ENCODE results near the gene OR52W1.

The OR52W1 gene

GRCh38 chr11:6199174-6199810 is at the start of gene OR52W1:
Gene OR52W1 (plus strand): TSS chr11:6199224. CDS start chr11:6199224, 0 bp downstream.
- intact Hi-C loops (cut with DNase I) = no loop called here
- no peak for DNase-seq

DNA sequence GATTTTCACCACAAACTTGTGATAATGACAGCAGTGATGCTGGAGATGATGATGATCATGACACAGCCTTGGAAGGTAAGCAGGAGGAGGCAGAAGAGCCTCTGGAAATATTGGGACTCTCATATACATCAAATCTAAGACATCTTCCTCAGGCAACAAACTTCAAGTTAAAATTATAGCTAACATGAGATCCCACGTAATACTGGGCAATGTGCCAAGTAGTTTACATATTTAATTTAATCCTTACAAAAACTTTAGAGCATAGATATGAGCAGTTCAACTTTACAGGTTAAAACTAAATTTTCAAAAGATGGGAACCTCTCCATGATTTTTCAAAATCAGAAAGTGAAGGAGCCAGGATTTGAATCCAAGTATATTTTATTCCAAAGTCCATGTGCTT is 47.9 kb upstream of the OR52W1 start:
- intact Hi-C loops (cut with DNase I) = no loop called here
- DNase-seq = no peak

DNA sequence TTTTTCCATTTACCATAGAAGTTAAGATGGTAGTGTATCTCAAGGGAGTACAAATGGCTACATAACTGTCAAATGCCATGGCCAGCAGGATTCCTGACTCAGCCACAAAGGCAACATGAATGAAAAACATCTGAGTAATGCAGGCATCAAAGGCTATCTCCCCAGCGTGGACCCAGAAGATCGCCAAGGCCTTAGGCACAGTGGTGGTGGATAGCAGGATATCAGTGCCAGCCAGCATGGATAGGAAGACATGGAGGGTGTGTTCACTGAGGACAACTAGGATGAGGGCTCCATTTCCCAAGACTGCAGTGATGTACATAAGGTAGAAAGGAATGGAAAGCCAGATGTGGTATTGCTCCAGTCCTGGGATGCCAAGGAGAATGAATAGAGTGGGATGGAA is 46.9 kb upstream of the OR52W1 start:
- intact Hi-C loops (cut with DNase I) = no loop called here
- no peak for DNase-seq

- intact Hi-C loops (cut with DNase I) = no loop called here
- no peak for DNase-seq
Observed at GRCh38 chr11:6156628-6157359, 42.2 kb upstream of the OR52W1 start.

GRCh38 chr11:6170226-6170625 is 28.8 kb upstream of the OR52W1 start, which contains the start of gene OR52B2:
Gene OR52B2 (minus strand): TSS chr11:6170326. CDS start chr11:6170326, 0 bp downstream.
- no peak for DNase-seq
- intact Hi-C loops (cut with DNase I) = no loop called here

DNA sequence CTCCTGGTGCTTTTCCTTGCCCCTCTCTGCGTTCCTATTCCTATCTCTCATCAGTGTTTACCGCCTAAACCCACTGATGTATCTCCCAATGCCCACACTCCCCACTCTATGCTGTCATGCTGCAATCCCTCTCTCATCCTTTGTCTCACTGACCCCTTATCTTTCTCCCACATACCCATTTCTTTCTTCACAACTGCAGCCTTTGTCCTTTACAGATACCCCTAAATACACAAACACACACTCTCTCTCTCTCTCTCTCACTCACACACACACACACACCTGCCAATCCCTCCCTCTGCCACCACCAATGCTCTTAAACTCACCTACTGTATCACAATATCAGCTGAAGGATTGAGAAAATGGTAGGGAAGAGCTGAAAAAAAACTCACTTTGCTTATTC is 23.6 kb upstream of the OR52W1 start:
- intact Hi-C loops (cut with DNase I) = no loop called here
- DNase-seq = no peak

DNA sequence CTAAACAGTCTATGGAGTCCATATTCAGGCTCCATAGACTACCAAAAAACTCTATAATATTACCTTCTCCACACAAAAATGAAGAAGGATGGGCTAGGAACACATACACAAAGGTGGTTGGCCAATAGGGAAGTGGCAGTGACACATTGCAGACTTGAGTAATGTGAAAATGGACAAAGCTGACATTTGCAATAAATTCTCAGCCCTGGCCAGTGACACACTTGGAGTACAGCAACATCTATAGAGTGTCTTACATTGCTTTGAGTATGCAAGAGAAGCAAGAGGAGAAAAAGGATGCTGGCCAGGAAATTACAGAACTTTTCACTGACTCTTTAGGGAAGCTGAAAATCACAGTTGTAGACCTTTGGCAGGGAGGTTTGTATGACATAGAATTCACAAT is 7.3 kb upstream of the OR52W1 start:
- intact Hi-C loops (cut with DNase I) = no loop called here
- DNase-seq = no peak

DNA sequence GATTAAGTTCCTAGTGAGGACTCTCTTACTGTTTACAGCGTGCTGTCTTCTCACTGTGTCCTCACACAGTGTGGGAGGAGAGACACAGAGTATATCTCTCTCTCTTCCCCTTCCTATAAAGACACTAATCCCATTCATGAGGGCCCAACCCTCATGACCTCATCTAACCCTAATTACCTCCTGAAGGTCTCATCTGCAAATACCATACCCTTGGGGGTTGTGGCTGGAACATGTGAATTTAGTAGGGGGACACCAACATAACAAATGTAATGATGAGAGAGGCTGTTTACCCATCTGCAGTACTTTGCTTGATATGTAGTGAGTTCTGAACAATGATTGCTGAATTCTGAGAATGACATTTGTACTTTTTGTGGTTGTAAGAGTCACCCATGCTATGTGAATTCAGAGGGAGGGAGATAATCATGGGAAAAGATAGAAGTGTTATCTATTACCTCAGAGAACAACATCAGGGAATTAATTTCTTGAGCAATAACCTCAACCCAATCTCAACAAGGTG is 4.9 kb upstream of the OR52W1 start:
- intact Hi-C loops (cut with DNase I) = no loop called here
- no peak for DNase-seq

DNA sequence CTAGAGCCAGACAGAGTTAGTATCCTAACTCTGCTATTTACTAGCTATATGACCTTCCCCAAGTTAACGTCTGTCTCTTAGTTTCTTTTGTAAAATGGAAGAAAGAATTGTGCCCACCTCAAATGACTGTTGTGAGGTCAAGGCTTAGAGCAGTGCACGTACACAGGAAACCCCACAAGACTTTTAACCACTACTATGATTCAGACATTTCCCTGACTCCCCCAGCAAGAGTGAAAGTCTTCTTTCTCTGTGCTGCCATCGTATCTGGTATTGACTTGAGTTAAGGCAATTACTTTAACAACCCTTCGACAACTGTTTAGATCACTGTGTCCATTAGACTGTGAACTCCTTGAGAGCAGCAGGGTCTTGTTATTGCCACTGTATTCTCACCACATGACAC is 2.6 kb upstream of the OR52W1 start:
- DNase-seq = no peak
- intact Hi-C loops (cut with DNase I) = no loop called here

DNA sequence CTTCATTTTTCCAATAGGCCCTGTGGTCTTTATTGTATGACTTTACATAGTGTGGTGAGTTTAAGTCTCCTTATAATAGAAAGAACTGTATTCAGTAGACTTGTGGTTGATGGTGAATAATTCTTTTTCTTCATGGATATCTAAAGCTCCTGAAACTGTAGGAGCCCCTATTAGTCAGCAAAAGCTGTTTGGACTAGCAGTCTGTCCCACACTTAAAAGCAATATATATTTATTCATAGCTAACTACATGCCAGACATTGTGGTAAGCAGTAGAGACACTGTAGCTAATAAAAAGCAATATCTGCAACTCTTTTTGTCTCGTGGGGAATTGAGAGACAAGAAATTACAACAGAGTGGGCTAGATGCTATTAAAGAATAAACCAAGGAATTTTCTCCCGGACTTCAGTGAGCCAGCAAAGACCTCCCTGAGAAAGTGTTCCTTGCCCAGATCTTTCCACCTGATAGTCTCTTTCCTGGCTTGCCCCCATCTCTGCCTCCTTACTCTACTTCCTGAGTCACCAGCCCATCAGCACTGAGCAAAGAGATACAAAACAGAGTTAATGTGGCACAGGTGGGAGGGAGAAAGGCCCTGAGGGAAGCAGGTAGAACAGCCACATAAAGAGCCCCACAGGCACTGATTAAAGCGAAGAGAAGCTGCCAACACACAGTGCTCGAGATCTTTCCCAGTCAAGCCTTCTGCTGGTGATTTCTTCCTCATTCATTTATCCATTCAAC is 1.4 kb upstream of the OR52W1 start:
- intact Hi-C loops (cut with DNase I) = no loop called here
- peak in 3 of 42 donors; percentile 16 to 54 (median 29) for DNase-seq

GRCh38 chr11:6200975-6201374 is 2.0 kb downstream of the OR52W1 start:
- DNase-seq = peak in 9 of 42 donors; percentile 17 to 60 (median 40)
- intact Hi-C loops (cut with DNase I) = no loop called here

- DNase-seq = no peak
- intact Hi-C loops (cut with DNase I) = no loop called here
Observed at GRCh38 chr11:6201481-6201880, 2.5 kb downstream of the OR52W1 start.

- DNase-seq = no peak
- intact Hi-C loops (cut with DNase I) = no loop called here
Observed at GRCh38 chr11:6202041-6202440, 3.0 kb downstream of the OR52W1 start.

- no peak for DNase-seq
- intact Hi-C loops (cut with DNase I) = no loop called here
Observed at GRCh38 chr11:6203327-6203726, 4.3 kb downstream of the OR52W1 start.

GRCh38 chr11:6204706-6205105 is 5.7 kb downstream of the OR52W1 start:
- no peak for DNase-seq
- intact Hi-C loops (cut with DNase I) = no loop called here

DNA sequence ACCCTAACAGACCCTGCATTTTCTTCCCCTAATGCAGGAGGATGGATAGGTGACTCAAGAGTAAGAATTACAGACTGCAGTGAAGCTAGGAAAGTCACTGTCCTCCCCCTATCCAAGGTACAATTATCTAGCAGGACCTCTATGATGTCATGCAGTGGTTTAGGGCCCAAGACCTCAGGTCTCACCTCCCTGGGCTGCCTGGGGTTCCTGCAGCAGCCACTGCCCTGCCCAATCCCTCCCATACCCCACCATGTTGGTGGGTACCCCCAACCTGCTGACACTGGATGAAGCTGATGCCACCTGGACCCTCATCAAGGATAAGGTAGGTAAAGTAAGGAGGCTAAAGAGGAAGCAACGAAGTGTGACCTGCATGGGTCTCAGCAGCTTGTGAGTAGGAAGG is 6.3 kb downstream of the OR52W1 start, which contains the start of gene C11orf42:
Gene C11orf42, plus strand, starts transcription at position 192 of the 400 bp plus-strand sequence. Its CDS starts 59 bp downstream, at position 251.
- no peak for DNase-seq
- intact Hi-C loops (cut with DNase I) = no loop called here

- no peak for DNase-seq
- intact Hi-C loops (cut with DNase I) = no loop called here
Observed at GRCh38 chr11:6206456-6207180, 7.6 kb downstream of the OR52W1 start.

DNA sequence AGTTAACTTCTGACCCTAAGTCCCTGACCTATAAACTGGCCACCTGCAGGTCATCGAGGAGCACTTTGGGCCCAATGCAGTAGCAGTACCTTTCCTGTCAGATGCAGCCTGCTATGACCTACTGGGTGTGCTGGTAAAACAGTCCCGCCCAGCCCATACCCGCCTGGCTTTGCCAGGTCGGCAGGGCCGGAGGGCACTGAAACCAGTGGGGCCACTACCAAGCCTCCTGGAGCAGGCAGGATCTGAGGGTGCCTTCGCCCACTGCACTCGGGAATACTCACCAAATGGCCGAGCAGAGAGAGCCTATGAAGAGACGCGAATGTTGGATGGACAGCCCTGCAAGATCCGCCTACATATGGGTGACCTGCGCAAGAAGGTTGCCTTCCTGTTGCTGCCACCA is 10.8 kb downstream of the OR52W1 start:
- intact Hi-C loops (cut with DNase I) = no loop called here

DNA sequence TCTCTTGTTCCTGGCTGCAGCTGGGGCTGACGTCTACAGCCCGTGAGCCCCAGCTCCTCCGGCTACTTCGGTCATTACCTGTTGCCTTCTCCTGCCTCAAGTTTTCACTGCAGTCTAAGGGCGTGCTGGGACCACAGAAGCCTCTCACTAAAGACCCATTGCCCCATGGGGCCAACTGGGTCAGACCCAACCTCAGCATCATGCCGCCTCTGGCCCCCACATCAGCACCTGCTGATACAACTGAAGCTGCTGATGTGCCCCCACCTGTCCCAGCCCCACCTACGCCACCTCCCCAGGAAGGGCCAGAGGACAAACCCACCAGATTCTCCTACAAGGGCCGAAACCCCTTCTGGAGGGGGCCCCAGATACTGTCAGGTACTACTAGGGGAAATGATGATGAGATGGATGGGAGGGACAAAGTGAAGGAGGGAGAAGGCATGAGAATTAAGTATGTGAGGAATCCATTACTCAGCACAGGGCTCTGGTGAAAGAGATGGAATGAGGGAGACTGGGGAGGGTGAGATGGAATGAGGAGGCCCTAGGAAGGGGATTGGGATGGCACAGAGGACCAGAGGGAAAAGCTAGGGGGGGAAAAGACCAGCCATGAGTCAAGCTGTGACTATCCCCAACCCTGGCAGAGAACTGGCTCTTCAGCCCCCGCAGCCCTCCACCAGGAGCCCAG is 11.4 kb downstream of the OR52W1 start:
- intact Hi-C loops (cut with DNase I) = no loop called here
- DNase-seq = peak in 1 of 42 donors; percentile 26

More for the DNA sequence above, 10.8 kb downstream of the OR52W1 start:
- DNase-seq = peak in 1 of 42 donors; percentile 26

Measured in head of caudate nucleus (tissue), 42 donors.